HG02571 (cell line): ENCODE data around the gene NRP1.

Experiments used
- ATAC-seq: cut with Tn5 transposase; IDR thresholded peaks from one replicate; pipeline ENCODE4 v1.9.1; 2021; ENCODE audit warnings: mild to moderate bottlenecking, moderate library complexity; ENCODE audit not compliant: unreplicated experiment

NRP1 gene

GRCh38 chr10:33267708-33268107, 66.8 kb downstream of the NRP1 start:
- ATAC-seq, result no peak

GRCh38 chr10:33265621-33266020, 68.8 kb downstream of the NRP1 start:
- peak; percentile 52 for ATAC-seq

- ATAC-seq, result no peak
Observed at GRCh38 chr10:33263453-33263852, 71.0 kb downstream of the NRP1 start.

GRCh38 chr10:33262871-33263270, 71.6 kb downstream of the NRP1 start:
- ATAC-seq, result no peak

GRCh38 chr10:33260403-33261149, 73.9 kb downstream of the NRP1 start:
- no peak for ATAC-seq

GRCh38 chr10:33258967-33259366, 75.5 kb downstream of the NRP1 start:
- no peak for ATAC-seq

- ATAC-seq, result no peak
Observed at GRCh38 chr10:33257439-33258080, 76.9 kb downstream of the NRP1 start.

GRCh38 chr10:33256458-33256857, 78.0 kb downstream of the NRP1 start:
- no peak for ATAC-seq

- no peak for ATAC-seq
Observed at GRCh38 chr10:33254556-33255160, 79.8 kb downstream of the NRP1 start.

GRCh38 chr10:33253411-33253810, 81.1 kb downstream of the NRP1 start:
- ATAC-seq, result no peak

GRCh38 chr10:33252794-33253203, 81.7 kb downstream of the NRP1 start:
- no peak for ATAC-seq

GRCh38 chr10:33252324-33252723, 82.1 kb downstream of the NRP1 start:
- ATAC-seq, result no peak

- no peak for ATAC-seq
Observed at GRCh38 chr10:33249659-33250345, 84.7 kb downstream of the NRP1 start.

GRCh38 chr10:33249137-33249536, 85.3 kb downstream of the NRP1 start:
- ATAC-seq, result no peak

- ATAC-seq, result no peak
Observed at GRCh38 chr10:33248638-33249037, 85.8 kb downstream of the NRP1 start.

- ATAC-seq, result no peak
Observed at GRCh38 chr10:33247221-33247922, 87.1 kb downstream of the NRP1 start.

GRCh38 chr10:33245343-33245742, 89.1 kb downstream of the NRP1 start:
- ATAC-seq, result no peak

GRCh38 chr10:33244354-33244967, 90.0 kb downstream of the NRP1 start:
- ATAC-seq, result no peak

GRCh38 chr10:33243703-33244102, 90.8 kb downstream of the NRP1 start:
- no peak for ATAC-seq

GRCh38 chr10:33242931-33243330, 91.5 kb downstream of the NRP1 start:
- no peak for ATAC-seq

GRCh38 chr10:33241351-33241750, 93.1 kb downstream of the NRP1 start:
- no peak for ATAC-seq
